ENCODE data around the gene CIAO2A.

DNA sequence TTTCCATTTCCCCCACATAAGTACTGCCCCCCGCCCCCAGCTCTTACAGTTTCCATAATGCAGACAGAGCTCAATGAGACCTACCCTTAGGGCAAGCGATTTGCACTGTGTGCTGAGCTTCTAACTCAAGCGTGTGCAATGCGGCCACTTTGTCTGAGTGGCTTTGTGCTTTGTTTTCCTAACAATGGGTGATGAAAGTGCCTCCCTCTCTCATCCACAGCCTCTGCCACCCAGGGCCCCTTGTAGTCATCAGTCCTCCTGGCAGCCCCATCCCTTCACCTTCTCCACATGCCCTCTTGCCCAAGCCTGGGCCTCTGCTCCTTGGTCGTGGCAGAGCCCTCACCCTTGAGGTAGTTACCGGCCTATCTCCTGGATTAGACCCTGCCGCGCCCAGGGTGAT lies 64.5 kb downstream of the CIAO2A start:
- TF ChIP-seq, protein P1, sequence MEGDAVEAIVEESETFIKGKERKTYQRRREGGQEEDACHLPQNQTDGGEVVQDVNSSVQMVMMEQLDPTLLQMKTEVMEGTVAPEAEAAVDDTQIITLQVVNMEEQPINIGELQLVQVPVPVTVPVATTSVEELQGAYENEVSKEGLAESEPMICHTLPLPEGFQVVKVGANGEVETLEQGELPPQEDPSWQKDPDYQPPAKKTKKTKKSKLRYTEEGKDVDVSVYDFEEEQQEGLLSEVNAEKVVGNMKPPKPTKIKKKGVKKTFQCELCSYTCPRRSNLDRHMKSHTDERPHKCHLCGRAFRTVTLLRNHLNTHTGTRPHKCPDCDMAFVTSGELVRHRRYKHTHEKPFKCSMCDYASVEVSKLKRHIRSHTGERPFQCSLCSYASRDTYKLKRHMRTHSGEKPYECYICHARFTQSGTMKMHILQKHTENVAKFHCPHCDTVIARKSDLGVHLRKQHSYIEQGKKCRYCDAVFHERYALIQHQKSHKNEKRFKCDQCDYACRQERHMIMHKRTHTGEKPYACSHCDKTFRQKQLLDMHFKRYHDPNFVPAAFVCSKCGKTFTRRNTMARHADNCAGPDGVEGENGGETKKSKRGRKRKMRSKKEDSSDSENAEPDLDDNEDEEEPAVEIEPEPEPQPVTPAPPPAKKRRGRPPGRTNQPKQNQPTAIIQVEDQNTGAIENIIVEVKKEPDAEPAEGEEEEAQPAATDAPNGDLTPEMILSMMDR (conservative IDR thresholded peaks at IDR 0.05), result no peak
- no peak for TF ChIP-seq ZFX (IDR thresholded peaks at IDR 0.05)

Measured in C4-2B (cell line).